ENCODE results near the gene C11orf52.

- TF ChIP-seq GABPA (IDR thresholded peaks at IDR 0.05; ENCODE audit: low read depth) (no peak), CTCF (IDR thresholded peaks at IDR 0.05; ENCODE audit: insufficient read depth, low read length) (no peak), POLR2AphosphoS5 (IDR thresholded peaks at IDR 0.05; ENCODE audit: low read depth) (no peak), SPI1 (IDR thresholded peaks at IDR 0.05; ENCODE audit: borderline replicate concordance, low read depth) (no peak), REST (IDR thresholded peaks at IDR 0.05; ENCODE audit: insufficient replicate concordance, low read depth) (no peak)
Observed at GRCh38 chr11:111934306-111934705, 15.6 kb downstream of the C11orf52 start.

All from HL-60 (cell line).